GM12865 (cell line): ENCODE results near the gene FMNL1.

Source experiments
- DNase-seq: peaks from one replicate; pipeline ENCODE4 v3.0.0; 2010; ENCODE audit warnings: low read depth
- H3K4me3 ChIP-seq: 2 replicates; pipeline ENCODE4 v1.5.1; 2011; ENCODE audit warnings: mild to moderate bottlenecking, low read depth, low read length, control low read depth
- CTCF ChIP-seq: IDR thresholded peaks from 2 replicates; pipeline ENCODE4 v1.5.1; 2011; ENCODE audit warnings: low read length, control low read depth, low read depth, inconsistent platforms; ENCODE audit not compliant: insufficient read depth; ENCODE audit errors: missing control alignments

Gene FMNL1

DNA sequence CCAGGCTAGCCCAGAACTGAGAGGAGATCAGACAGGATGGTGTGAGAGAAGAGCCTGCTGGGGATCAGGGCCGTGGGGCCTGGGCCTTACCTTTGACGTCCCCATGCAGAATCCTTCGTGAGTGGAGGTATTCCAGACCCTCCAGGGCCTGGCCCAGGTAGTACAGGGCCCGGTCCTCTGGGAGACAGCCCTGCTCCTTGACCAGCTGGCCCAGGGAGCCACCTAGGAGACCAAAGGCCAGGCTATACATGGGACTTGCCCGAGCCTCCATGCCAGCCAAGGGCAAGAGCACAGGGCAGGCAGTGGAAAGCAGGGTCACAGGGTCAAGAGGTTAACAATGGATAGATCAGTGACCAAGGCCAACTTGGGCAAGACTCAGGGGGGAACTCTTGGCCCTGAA is 52.3 kb downstream of the FMNL1 start:
- no peak overlapping the region for H3K4me3 ChIP-seq
- TF ChIP-seq CTCF = no peak
- no peak for DNase-seq

- DNase-seq = no peak
- H3K4me3 ChIP-seq = no peak overlapping the region
- no peak for TF ChIP-seq CTCF
Measured at GRCh38 chr17:45276031-45276430, 54.3 kb downstream of the FMNL1 start.

DNA sequence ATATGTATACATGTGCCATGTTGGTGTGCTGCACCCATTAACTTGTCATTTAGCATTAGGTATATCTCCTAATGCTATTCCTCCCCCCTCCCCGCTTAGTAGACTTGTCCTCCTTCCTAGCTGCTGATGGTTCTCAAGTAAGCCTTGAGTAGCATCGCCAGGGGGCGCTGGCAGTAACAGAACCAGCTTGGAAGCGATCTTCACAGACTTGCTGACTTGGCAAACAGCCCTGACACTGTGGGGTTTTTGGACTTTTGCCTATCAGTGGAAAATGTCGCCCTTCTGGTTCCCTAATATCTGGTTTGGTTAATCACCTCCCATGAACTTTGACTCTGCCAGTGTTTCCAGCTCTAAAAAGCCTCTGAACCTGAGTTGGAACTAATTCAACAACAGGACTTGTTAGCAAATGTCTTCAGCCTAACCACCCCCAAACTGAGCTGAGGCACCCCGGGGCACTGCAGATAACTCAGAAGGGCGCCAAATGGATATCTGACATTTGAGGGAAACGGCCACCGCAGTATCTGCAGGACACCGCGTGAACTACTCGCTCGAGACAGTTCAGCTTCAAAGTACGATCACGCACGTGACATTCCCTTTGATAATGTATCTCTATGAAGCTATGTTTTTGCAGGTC is 55.6 kb downstream of the FMNL1 start:
- peak; percentile 77 for TF ChIP-seq CTCF
- DNase-seq = peak; percentile 96
- H3K4me3 ChIP-seq = no peak overlapping the region

DNA sequence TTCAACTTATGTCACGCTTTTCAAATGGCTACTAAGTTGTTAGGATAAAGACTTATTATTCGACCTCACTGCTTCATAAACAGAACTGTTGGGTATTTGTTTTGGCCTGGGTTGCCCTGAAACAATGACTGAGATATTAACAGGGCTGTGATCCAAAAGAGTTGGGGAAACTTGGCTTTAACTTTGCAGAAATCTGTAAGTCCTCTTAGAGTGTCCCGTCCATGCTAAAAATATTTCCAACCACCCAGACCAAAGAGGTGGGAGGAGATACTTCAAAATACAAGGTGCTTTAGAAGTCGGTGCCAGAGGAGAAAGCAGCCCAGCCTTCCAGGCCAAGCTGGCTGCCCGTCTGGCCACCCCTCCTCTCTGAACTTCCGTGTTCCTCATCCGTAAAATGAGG is 56.3 kb downstream of the FMNL1 start:
- TF ChIP-seq CTCF = no peak
- no peak overlapping the region for H3K4me3 ChIP-seq
- DNase-seq = no peak

DNA sequence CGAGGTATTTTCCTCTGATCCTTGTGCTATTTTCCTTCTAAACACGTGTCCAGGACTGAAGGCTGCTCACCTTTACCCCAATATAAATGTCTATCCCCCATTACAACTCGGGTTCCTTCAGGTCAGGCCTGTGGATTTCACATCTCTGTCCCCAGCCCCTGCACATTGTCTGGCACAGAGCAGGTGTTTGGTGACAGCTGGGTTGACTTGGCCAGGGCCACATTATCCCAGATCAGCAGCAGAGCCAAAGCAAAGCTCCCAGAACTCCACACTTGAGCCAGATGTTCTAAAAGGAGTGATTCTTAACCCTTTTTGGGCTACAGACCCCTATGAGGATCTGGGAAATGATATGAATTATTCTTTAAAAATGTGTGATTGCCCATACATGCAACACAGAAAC is 58.2 kb downstream of the FMNL1 start:
- no peak for DNase-seq
- H3K4me3 ChIP-seq = no peak overlapping the region
- TF ChIP-seq CTCF = no peak

GRCh38 chr17:45282683-45283644 is 61.3 kb downstream of the FMNL1 start:
- H3K4me3 ChIP-seq = no peak overlapping the region
- no peak for TF ChIP-seq CTCF
- no peak for DNase-seq
